HCEC 1CT (cell line): ENCODE results near the gene ANKS3.

Experiments used
- DNase-seq: peaks from one replicate; pipeline ENCODE4 v3.0.0-alpha.2; 2017

Gene ANKS3

DNA sequence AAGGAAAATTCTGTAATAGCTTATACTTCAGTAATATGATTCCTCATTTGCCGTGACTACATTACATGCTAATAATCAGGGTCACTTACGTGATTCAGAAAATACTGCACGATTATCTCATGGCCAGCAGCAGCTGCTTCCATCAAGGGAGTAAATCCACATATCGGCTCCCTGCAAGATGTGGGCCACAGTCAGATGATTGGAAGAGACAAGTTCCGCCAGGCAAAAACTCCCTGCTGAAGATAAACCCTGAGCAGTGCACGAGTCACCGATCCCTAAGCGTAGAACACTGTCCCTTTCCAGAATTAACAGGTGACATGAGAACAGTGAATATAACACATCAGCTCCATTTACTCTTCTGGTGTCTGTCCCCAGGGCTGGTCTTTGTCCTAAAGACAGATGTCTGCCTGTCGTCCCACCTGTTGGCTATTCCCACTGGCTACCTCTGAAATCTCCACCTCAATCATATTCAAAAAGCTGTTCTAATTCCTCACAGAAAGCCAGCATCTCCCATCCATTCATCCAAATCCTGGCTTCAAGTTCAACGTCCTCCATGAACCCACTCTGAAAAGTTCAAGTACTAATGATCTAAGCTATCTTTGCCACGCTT, 9.3 kb downstream of the ANKS3 start:
- no peak for DNase-seq

DNA sequence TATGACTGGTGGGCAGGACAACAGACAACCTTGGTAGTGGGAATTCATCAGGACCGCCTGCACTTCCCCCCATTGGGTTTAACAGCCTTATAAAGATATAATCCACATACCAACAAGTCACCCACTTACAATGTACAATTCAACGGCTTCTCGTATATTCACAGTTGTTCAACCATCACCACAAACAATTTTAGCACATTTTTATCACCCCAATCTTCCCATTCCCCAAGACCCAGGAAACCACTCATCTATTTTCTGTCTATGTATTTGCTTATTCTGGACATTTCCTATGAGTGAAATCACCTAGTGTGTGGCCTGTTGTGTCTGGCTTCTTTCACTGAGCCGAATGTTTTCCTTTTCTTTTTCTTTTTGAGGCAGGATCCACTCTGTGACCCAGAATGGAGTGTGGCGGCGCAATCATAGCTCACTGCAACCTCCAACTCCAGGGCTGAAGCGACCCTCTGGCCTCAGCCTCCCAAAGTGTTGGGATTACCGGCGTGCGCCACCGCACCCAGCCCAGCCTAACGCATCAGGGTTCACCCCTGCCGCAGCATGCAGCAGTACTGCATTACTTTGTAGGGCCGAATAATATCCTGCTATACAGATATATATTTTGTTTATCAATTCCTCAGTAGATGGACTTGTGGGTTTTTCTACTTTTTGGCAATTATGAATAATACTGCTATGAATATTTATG, 10.9 kb downstream of the ANKS3 start:
- DNase-seq = no peak

DNA sequence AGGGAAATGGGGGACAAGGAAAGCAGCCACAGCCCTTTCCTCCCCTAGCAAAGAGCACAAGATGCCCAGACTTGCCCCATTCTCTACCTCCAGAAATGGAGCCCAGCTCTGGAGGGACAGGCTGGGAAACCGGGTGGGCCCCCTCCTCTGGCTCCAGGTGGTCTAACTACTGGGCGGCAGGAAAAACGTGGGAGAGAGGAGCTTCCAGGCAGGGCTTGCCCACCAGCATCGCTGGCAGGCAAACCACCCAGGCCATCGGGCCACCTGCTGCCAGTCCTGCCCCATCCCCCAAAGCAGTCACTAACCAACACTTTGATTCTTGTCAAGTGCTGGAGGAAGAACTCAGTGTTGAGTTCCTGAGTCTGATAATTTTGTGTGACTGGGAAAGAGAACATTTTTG, 15.6 kb downstream of the ANKS3 start:
- DNase-seq = no peak

DNA sequence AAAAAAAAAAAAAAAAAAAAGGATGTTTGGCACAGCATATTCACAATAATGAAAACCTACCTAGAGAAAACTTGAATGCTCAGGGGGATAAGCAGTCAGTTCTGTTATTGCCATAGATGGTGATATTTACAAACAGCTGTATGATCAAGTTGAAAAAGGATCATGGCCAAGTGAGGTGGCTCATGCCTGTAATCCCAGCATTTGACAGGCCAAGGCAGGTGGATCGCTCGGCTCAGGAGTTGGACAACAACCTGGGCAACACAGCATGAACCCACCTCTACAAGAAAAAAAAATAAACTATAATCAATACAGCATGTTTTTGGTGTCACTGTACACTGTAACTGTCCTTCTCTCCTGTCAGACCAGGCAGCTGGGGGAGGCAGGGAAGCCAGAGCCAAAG, 19.1 kb downstream of the ANKS3 start:
- DNase-seq = no peak

DNA sequence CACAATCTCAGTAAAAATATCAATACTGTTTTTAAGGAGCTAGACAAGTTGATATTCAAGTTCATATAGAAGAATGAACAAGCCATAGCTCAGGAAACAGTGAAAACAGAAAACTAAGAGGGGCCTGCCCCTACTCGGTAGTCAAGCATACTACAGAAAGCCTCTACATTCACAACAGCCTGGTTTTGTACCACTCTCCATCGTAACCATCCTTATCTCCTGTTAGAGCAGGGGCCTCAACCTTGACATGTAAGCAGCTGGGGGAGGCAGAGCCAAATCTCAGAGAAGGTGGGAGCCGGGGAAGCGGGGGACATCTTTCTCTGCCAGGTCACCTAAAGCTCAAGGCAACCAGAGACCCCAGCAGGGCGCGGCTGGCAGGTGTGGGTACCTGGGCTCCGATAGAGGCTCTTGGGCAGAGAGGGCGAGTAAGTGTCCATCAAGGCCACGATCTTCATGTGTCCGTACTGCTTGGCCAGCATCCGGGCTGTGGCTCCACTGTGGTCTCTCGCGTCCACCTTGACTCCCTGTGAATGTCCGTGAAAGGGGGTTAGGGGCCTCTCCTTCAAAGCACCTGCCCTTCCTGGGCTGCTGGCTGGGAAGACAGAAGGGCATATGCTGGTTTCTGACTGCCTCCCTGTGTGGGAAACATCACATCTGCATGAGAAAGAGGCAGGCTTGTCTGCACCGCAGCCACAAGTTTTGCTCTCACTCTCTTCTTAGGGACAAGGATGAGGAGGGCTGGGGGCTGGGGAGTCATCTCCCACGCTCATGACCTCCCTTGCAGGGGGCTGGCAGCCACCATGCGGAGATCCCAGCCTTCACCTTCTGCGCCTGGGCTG, 20.2 kb downstream of the ANKS3 start:
- no peak for DNase-seq

DNA sequence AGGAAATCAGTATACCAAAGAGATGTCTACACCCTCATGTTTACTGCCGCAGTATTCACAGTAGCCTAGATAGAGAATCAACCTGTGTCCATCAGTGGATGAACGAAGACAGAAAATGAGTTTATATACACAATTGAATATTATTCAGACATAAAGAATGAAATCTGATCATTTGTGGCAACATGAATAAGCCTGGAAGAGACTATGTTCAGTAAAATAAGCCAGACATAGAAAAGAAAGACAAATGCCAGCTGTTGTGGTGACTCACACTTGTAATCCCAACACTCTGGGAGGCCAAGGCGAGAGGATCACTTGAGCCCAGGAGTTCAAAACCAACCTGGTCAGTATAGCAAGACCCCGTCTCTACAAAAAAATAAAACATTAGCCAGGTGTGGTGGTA, 24.6 kb downstream of the ANKS3 start:
- peak; percentile 88 for DNase-seq

DNA sequence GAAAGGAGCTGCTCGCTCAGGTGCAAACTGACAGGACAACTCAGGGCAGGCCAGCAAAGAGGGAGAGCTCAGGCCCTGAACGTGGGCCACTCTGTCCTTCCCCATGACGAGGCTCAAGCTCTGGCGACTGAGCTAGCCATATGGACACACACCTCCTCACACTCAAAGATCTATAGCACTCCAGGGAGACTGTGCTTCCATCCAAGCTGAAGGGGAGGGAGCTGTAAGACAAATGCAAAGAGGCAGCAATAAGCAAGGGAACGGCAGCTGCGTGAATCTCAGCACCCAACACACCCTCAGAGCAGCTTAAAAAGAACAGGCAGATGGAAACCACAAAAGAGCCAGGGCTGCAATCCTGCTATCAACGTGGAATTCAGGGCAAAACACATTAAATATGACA, 27.2 kb downstream of the ANKS3 start:
- DNase-seq = no peak

DNA sequence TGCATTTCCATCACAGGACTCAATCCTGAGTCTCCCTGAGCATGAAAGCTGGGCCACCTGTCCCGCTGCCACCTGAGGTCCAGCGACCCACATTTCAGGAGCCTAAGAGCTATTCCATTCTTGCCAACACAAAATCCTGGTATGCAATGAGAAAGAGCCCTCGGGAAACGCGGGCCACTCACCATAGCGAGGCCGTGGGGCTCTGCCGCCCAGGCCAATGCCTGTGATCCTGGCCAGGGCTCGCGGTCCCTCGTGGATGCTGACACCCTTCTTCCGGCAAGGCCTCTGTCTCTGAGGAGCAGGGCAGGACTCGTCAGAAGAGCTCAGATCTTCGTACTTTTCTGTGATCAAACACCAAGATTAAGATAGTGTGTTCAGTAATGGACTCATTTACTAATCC, 29.2 kb downstream of the ANKS3 start:
- DNase-seq = no peak

DNA sequence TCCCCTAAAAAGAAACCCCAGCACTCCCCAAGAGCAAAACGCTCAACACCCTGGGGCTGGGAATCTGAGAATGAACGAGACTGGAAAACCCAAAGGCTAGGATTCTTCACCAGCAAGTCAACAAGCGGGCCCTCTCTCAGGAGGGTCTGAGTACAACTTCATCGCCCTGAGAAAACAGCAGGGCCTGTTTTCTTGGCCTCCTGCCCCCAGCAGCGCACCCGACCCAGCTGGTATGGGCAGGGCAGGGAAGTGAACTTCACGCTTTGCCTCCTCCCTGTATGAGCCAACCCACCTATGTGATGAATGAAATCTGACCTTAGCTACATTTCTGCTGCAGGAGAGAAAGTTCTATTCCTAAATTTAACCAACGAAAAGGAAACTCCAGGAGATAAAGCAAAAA, 29.6 kb downstream of the ANKS3 start:
- no peak for DNase-seq

DNA sequence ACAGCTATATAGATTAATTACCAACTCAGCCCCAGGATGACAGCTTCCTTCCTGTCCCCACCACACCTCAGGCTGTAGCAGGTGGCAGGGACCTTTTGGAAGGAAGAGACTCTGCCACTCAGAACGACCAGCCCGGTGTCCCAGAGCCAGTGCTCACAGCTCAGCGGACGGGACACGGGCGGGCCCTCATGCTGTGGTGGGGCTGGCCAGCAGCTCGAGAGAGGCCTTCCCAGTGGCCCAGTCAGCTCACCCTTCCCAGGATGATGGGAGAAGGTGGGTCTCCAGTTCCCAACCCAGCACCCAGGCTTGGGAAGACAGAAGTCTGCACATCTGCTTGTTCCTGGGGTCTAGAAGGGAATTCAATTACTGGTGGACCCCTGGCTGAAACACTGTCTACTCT, 30.2 kb downstream of the ANKS3 start:
- no peak for DNase-seq

DNA sequence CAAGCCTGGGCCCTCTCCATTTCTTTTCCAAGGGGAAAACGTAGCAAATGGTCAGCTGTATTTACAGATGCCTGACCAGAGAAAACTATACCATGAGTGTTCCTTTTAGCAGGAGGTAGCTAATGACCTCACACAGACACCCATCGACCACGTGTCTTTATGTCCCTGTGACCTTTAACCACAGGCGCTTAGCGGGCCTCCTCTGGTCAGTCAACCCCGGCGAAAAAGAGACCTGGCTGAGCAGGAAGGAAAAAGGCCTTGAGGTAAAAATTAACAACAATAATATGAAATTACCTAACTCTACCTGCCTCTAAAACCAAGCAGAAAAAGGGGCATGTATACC, 31.6 kb downstream of the ANKS3 start:
- DNase-seq = no peak

DNA sequence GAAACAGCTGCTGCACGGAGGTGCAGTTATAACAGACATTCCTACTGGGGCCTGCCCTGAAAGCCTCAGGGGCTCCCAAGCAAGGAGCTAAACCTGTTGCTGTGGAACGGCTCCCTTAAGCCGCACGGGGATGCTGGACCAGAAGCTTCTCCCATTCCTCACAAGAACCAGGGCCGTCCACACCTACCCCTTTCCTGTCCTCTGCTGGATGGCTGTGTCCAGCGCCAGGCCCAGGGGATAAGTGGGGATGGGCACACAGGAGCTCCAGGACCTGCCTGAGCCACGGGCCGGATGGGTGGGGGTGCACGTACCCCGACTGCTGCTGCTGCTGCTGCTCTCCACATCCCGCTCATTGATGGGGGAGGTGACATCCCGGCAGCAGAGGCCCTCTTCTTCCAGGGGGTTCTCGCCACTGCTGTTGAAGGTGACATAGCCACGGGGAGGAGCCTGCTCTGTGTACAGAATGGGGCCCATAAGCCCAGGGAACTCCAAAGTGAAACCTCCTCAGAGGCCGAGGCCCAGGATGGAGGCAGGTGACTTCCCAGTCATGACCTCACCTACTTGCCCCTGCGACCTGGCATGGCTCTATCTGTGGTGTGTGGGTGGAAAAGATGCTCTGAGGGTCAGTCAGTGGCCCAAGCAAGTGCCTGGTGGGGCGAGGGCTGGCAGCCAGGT, 32.1 kb downstream of the ANKS3 start:
- no peak for DNase-seq

DNA sequence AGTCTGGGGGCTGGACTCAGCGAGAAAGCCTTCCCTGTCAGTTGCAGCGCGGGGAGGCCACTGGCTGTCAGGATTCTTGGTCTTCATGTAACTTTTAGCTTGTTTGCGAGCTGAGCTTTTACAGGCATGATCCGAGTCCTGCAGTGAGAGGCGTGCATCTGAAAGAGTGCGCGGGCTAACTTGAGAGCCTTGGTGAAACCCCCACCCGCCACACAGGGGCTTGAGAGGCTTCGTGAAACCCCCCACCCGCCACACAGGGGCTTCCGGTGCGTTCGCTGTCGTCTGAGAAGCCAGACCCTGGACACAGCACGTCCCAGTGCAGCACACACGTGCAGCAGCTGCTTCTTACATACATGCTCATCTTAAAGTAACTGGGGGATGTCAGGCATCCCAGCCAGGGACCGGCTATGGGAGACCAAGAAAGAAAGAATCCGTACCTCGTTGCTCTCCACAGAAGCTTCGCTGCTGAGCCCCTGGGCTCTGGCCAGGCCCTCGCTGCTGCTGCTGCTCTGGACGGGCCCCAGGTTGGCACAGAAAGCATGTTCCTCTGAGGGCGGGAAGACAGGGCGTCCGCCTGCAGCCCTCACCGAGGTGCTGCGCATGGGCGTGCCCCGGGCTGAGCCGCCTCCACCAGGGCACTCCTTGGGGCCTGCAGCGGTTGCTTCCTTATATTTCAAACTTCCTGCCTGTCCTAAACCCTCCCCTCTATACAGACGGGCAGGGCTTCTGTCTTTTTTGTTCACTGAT, 32.9 kb downstream of the ANKS3 start:
- DNase-seq = no peak

DNA sequence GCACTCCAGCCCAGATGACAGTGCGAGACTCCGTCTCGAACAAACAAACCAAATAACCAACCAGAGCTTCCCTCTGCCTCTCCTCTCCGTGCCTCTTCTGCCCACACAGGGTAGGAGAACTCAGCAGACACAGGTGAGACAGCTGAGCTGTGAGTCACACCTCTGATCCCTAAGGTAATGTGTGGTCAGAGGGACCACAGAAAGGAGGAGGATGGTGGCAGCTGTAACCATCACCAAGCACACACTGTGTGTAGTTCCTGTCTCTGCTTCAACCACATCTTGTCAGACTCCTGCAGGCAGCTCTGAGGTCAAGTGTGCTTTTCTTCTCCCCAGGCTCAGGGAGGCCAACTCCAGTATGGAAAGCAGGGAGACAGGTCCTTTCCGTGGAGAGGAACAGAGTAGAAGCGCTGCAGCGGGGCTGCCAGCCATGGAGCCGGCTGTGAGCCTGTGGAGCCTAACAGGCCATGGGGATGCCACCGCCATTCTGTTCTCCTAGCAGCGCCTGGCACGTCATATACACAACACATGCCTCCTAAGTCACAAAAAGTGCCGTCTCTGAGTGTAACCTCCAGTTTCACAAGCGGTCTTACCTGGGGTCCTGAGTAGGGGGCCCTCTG, 33.6 kb downstream of the ANKS3 start:
- DNase-seq = no peak

DNA sequence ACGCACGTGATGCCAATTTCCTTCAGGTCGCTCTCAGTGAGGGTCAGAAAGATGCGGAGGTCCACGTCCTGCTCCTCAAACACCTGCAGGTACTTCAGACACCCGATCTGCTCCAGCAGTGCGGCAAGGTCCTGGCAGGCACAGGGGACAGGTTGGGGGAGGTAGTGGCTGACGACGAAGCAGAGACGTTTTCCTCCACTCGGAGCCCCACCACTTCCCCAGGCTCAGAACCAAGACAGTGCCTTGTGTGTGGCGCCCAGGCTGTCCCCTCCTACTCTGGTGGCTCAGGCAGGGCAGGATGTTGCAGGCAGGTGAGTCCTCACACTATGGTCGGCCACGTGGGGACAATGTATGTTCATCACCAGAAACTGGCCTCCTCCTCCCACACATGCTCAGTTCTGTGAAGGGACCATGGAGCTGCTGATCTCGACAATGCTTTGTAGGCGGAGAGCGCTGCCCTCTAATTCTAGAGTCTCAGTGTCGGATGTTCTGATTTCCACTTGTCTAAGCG, 35.0 kb downstream of the ANKS3 start:
- DNase-seq = no peak

DNA sequence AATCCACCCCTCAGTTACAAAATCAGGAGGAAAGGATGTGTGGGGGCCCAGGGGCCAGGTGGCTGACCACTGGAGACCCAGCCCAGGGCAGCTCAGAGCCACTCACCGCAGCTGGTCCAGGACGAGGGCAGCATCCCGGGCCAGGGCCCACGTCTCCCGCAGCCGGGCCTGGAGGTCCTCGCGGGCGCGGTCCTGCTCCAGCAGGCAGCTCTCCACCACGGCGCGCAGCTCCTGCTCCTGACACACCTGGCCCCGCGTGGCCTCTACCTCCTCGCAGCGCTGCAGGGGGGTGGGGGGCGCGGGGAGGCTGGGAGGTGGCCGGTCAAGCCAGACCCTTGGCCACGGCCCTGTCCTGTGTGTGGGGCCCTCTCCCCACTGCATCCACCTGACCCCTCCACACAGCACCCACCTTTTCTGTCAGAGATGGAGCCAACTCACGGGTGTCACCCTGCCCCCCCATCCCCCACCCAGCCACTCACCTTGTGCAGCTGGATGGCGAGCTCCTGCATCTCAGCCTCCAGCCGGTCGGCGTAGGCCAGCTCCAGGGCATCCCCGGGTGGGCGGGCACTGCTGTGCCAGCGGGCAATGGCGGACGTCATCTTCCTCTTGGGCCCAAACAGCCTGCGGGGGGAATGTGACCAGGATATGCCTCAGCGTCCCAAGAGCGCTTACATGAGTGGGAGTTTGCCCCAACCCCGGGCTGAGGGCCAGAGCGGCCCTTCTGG, 35.6 kb downstream of the ANKS3 start:
- no peak for DNase-seq

DNA sequence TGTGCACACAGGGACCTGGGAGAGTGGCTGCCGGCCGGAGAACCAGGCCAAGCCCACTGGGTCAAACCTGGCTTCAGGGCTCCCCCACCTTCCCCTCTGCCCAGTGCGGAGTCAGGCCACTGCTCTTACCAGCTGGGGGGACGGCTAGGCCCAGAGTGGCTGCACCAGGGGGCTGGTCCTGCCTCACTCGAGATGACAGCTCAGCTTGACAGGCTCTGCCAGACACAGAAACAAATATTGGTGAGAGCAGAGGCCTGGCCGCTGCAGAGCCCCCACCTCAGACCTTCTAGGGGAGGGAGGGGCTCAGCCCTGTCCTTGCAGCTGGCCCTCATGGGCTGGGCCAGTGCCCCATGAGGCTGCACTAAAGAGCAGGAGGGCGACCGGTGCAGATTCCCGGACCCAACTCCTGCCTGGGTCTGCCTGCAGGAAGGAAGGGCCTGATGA, 36.2 kb downstream of the ANKS3 start:
- no peak for DNase-seq

DNA sequence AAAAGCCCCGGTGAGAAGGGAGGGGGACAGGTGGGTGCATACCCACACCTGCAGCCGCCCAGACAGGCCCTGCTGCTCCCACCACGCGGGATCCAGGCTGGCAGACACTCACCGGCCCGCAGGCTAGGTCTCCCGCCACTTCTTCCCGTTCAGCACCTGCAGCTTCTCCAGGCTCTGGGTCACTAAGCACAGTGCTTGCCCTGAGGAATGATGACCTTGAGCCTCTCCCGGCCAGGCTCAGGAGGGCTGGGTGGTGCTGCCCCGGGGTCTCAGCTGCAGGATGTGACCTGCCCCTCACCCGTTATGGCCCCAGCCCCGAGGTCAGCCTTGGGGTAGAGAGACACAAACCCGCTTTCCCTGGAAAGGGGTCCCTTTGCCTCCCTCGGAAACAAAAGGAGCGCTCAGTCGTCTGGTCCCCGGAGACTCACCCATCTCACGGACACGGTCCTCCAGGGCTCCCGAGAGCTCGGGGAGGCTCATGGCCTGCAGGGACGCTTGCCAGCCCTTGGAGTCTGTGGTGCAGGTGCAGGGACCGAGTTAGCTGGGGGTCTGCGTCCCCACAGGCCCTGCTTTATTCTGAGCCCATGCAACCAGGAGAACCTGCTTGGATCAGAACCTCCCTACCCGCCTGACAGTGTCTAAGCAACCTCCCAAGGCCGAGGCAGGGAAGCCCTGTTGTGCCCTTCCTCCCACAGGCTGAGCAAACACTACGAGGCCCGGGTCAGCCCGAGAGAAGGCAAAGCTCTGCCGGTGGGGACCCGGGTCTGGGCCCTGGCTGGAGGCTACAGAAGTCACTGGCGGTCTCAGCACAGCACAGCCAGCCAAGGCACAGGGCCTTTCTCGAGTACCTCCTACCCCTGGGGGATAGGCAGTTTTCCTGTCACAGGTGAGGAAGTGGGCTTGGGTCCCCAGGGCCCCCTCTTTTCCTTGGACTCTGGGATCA, 36.9 kb downstream of the ANKS3 start:
- DNase-seq = no peak

DNA sequence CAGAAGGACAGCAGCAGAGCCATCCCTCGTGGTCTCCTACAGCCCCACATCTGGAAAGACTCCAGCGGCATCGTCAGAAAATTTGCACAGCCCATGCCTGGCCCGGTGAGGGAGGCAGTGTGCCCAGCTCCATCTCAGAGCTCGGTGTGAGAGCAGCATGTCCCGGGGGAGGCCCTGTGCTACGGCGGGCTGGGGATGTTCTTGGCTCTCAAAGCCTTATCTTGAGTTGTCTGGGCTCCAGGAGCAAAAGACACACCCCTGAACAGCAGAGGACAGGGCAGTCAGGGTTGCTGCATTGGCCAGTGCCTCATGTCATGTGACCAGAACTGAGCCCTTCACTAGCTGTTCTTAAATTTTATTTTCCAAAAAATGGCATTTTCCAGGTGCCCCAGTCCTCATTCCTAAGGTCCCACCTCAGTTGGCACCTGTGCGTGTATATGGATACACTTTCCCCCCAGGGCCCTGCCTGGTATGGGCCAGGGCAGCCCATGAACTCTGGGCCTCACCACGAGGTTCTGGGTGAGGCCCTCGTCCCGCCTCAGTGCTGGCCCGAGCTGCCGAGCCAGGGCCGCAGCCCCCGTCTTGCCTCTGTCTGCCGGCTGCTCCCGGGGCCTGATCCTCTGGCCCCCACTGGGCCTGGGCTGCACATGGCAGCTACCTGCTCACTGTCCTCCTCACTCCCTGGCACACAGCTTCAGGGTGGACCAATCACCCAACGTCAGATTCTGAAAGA, 37.7 kb downstream of the ANKS3 start:
- DNase-seq = no peak
